Cerebellar cortex (tissue), 1 donor: Measurements from ENCODE around the gene NME7.

Experiments used
- DNase-seq: peaks from one replicate; pipeline ENCODE4 v3.0.0-alpha.2; 2015; ENCODE audit warnings: low spot score

NME7 gene

DNA sequence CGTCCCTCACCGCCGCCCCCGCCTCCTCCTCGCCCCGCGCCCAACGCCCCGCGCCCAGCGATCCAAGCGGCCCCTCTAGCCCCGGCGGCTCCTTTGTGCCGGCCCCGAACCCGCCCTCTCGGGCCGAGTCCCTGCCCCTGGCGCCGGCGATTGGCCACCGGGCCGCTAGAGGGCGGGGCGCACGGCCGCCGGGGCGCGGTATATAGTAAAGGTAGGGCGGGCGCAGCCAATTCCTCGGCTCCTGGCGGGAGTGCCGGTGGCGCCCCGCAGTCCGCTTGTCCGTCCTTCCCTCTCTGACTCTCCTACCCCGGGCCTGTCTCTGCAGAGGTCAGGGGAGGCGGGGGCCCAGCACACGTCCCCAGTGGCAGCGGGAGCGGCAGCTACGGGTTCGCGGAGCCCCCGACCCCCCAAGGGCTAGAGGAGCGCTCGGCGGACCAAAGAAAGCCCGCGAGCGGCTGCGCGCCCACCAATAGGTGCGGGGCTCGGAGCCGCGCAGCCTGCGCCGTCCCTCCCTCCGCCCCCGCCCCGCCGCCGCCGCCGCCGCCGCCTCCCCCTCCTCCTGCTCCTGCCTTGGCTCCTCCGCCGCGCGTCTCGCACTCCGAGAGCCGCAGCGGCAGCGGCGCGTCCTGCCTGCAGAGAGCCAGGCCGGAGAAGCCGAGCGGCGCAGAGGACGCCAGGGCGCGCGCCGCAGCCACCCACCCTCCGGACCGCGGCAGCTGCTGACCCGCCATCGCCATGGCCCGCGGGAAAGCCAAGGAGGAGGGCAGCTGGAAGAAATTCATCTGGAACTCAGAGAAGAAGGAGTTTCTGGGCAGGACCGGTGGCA, 261.3 kb downstream of the NME7 start, which contains the start of gene ATP1B1:
Gene ATP1B1, plus strand, starts transcription at position 596 of the 826 bp plus-strand sequence. Its CDS starts 140 bp downstream, at position 736.
- DNase-seq = peak; percentile 87

DNA sequence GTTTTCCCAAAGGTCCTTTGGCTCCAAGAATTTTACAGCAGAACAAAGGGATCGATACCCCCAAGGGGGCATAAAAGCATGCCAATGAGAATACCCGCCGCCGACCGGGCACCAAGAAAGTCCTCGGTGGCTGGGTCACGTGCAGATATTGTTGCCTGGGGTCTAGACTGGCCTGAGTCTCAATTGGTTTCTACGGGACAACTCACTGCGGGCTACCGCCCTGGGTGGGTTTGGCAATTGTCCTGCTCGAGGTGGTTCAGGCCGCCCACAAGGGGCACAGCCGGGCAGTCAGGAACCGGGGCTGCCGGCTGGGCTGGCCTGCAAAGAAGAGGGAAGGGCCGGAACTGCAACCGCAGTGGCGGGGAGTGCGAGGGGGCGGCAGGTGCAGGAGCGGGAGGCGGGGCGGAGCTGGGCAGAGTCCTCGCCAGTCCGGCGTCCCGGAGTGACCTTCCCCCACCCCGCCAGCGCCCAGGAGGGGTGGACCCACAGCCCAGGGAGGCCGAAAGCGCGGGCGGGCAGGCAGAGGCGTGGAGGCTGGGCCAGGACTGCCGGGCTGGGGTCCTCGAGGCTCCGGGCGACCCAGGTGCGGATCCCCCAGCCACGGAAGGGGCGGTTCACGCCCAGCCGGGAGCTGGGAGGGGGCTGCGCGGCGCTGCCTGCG, 262.0 kb downstream of the NME7 start:
- peak; percentile 36 for DNase-seq

DNA sequence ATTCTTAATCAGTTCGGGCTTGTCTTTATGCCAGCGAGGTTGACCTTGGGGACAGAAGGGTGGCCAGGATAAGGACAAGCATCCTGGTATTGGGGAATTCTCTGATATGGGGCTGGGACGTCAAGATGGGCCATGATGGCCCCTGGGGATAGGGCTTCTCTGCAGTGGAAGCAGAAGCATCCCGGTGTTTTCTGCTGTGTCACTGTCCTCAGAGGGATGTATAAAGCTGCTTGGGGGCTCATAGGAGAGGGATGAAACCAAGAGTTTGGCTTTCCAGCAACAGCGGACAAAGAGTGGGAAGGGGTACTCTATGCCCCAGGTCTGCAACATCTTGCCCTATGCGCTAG, 262.5 kb downstream of the NME7 start:
- DNase-seq = no peak

DNA sequence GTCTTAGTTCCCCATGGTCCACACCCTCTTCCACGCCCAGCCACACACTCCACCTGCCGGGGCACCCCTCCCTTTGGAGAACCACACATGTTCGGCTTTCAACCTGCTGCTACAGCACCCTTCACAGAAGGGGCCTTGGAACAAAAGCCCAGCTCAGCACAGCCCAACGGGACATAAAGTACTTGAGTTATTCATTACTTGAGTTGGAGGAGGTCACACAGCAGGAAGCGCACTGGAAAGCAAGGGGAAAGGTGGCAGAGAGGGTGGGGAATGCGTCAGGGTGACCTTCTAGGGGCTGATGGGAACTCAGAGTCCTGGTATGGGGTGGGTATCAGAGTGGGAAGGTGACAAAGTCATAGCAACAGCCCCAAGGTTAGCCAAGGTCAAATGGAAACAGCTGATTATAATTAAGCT, 264.1 kb downstream of the NME7 start:
- no peak for DNase-seq

DNA sequence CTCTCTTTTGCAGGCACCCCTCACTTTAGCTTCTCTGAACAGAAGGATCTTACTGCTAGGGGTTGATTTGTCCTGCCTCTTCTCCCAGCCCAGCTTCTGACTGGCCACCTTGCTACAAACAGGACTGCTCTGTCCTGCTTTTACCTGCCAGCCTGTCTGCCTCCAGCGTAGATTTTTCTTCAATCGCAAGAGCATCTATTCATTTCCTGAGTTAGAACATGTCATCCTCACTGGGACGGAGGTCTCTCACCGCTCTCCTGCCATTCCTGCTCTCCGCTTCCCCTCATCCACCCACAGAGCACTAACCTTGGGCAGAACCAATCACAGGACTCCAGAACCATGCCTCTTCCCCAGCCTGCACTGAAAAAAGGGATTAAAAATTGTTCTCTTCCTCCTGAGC, 264.6 kb downstream of the NME7 start:
- DNase-seq = peak; percentile 55

DNA sequence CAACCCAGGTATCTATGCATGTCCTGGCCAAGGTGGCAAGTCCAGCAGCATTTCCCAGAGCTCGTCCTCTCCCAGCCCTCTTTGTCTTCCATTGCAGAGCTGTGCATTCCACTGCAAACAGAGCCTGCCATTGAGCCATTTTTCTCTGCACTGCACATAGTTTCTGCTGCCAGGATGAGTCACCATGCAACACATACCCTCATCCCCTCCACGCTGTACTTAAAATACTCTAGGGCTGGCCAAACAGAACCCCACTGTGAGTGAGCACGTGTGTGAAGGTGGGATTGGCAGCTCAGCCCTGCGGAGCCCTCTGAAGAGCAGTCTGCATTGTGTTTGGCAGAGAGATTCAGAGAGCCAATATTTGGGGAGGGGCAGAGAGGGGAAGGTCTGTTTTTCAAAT, 265.0 kb downstream of the NME7 start:
- DNase-seq = peak; percentile 55

DNA sequence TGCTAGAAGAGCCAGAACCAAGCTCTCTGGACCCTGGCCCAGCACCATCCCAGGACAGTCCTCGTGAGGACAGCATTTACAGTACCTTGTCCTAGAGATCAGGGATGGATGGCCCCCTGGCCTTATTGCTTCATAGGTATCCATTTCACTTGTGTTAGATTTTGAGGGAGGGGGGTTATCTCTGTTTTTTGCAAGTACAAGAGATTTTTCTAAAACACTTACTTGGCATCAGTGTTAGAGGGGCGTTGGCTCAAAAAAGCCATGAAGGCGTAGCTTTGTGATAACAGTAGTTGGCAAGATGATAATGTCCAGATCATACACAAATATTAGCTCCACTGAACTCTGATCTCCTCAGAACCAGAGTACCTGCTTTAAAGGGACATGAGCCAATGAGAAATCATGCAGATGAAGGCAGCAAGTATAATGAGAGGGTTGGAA, 266.9 kb downstream of the NME7 start:
- DNase-seq = no peak

DNA sequence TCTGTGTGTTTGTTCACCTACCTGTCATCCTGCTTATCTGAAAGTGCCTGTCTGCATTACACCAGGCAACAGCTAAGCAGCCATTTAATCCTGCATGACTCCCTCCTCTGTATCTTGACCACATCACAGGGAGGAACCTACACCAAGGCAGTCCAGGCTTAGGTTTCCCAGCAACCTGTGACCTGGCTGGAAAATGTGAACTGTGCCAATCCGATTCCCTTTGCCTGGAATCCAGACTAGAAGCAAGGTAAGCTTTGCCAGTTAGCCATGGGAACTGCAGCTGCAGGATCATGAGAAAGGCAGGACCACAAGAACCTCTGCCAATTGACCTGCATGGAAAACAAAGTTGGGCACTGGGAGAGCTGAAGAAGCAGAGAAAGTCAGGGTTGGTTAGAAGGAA, 267.4 kb downstream of the NME7 start:
- DNase-seq = no peak

DNA sequence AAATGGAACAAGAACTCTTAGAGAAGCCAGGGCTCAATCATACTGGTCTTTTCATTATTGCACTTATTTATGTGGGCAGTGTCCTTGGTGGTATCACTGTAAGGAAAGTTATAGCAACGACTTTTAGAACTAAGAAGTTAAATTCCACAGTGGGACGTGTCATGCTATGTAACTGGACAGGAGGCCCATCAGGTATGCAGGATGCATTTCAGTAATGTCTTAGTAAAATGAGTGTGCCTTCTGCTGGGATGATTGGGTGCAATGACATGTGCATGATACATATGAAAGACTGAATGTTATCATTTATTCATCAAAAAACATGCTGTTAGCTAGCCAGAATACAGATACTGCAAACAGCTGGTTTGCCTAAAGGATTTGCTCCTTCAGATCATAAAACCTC, 268.0 kb downstream of the NME7 start:
- DNase-seq = no peak

DNA sequence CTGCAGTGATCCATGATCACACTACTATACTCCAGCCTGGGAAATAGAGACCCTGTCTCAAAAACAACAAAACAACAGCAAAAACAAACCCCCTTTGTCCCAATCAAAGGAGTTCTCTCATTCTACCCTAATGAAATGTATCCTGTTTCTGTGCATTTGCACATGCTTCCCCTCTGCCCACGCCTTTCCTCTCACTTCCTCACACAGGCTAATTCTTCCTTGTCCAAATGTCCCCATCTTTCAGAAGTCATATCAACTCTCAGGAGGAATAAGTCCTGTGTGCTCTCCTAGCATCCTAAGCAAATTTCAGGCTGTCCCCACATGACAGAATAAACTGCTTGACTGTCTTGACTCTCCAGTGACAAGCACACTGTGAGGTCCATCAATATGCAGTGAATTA, 269.2 kb downstream of the NME7 start:
- DNase-seq = no peak

DNA sequence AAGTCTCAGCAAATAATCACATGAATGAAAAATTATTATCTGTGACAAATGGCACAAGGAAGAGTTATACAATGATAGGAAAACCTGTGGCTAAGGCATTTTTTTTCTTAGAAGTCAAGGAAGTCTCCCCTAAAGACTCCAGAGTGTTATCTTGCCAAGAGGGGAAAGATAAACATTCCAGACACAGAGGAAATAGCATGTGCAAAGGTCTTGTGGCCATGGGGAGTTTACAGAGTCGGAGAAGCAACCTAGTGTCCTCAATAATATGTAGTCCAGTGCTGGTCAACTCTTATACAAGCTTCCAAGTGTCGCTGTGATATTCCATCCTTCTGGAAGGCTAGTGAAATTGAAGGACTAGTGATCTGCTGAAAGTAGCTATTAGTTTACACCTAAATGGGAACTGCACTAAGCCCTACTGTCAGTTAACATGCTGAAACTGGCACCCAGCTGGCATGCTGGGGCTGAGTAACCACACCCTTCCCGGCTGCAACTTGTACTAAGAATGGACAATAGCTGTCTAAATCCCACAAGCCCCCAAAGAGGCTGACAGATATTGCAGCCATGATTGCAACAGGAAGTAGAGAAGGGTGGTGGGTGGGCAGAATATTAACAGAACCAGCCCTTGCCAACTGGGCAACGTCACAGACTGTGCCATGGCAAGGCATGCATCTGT, 272.6 kb downstream of the NME7 start:
- no peak for DNase-seq

DNA sequence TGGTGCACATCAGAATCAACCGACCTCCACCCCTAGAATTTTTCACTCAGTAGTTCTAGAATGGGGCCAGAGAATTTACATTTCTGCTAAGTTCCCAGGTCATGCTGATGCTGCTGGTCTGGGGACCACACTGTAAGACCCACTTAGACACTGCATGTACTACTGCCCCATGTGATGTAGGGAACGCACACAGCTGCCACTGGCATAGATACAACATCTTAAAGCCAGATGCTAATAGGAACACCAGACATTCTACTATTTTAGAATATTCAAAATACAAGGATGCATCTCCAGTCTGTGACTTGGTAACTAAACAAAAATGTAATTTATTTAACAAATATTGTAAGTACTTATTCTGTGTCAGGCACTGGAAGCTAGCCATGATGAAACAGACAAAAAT, 275.2 kb downstream of the NME7 start:
- DNase-seq = no peak

DNA sequence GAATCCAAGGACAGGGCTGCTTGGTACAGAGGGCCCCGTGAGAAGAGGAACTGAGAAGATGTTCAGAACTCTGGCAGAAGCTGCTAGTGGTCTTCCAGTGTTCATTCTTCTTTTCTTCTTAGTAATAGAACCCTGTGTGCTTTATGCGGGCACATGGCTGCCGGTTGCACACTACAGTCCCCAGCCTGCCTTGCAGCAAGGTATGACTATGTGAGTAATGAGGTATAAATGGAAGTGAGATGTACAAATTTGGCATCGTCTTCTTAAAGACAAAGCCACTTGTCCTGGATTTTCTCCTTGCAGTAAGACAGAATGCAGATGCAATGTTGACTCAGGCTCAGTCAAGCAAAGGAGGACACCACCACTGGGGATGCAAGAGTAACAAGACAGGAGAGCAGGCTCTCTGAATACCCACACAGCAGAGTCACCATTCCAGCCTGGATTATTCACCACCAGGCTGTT, 276.1 kb downstream of the NME7 start:
- peak; percentile 37 for DNase-seq

DNA sequence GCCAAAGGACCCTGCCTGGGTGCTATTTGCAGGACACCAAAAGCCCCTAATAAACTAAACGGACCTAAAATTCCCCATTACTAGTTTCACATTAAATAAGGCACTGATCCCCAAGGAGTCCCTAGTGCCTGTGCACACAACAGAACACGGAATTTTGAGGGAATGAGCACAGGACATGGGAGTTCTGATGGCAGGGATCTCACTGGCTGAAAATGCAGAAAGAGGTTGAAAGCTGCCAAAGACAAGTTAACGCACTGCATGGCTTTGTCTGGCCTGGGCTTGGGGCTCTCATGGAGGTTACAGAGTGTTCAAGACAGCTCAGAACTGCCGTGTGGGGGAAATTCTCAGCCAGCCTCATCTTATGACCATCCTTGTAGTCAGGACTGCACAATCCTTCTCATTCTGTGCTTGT, 276.7 kb downstream of the NME7 start:
- no peak for DNase-seq

DNA sequence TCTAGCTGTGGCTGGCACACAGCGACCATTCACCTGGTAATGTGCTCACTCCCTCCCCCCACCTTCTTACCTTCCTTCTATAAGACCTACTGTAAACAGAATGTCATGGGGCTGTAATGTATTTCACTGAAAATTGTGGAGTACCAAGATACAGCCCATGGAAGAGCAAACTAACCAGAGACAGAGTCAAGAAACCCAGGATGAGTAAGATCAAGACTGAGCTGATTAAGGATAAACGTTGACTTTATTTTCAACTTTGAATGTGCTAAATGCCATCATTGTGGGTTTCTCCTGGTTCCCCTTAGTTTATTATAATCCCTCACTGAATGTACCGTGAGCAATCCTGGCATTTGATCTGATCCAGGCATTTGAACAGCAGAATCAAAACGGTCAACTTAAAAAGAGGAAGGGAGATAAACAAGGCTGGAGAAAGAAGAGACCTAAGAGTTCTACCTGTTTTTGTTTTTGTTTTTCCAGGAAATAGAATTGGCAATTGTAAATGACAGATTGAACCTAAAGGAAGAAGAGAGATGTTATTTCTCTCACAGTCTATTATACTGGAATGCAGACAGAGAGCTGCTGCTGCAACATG, 277.2 kb downstream of the NME7 start:
- DNase-seq = no peak

DNA sequence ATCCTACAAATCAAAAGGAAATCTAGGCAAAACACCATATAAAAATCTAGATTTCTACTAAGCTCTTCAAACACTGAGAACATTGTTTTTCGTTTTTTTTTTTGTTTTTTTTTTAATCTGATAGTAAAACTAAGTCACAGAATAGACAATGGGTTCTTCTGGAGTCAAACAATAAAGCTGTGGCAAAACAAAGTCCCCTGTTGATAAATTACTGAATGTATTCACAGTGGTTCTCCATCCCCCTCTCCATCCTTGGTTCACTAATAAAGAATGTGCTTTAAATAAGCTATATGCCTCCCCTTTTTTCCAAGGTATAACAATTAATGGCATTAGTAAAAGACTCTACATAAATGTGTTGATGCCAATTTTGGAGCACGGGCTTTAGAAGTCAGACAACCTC, 277.8 kb downstream of the NME7 start:
- DNase-seq = no peak

DNA sequence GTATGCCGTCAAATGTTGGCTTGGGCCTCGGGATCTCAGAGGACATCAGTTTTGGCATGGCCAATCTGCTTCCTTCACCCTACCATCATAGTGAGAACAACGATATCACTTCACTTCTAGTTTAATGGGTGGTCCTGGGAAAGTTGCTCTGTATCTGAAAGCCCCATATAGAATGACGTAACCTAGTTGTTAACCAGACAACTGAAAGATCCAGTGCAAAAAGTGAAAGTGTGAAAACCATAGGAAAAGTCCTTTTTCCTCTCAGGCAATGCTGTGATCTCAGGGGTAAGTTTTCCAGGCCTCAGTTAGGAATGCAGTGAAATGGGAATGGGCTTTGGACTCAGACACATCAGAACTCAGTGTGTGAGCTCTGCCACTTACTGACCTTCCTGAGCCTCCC, 279.7 kb downstream of the NME7 start:
- DNase-seq = no peak

DNA sequence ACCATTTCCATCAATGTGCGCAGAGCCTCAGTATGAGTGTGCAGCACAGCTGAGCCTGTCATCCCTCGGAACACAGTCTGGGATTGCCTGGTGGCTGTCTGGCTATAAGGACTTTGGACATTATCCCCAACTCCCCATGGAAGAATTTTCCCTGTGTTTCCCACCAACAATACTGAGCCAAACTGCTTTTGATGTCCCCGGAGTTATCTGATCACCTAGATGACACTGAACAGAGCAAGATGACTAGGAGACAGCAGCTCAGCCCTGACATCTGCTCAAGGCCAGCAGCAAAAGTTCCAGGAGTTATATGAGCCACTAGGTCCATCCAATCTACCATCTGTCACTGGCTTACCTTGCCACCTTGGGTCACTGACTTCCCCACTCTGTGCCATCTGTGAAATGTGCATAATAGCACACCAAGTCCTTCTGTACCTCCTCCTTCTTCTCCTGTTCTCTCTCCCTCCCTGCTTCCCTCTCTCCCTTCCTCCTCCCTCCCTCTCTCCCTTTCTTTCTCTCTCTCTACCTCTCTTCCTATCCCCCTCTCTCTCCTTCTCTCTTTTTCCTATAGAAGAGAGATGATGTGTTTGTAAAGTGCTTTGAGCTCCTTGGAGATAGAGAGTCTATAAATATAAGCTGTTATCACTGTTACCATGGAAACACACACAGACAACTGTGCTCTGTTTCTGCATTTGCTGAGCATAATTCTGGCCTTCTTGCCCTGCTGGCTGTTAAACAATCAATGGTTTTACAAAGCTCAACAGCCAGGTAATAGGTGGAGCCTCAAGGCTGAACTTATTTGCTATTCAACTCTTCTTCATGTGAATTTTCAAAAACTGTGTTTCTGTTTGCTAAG, 280.8 kb downstream of the NME7 start:
- peak; percentile 93 for DNase-seq

DNA sequence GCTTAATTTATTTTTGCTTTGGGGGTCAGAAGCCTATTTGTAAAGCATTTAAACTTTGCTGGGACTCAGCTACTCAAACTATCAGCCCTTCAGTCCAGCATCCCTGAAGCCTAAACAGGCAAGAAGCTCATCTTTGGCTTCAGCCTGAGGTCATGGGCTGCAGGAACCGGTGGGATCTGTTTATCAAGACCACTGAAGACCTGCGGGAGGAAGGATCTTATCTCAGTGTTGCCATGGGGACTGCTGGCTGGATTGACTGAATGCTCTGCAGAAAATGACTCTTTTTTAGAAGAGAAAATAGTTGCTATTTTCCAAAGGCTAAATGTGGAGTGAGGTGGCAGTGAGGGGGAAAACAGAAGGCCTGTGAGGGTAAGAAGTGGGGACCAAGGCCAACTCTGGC, 281.7 kb downstream of the NME7 start:
- no peak for DNase-seq
